Activated CD4-positive, alpha-beta T cell treated with anti-CD3 and anti-CD28 coated beads, Interleukin-10, Interleukin-2, amounts not matched to agents 100 ng/mL and 50 ng/mL, durations not matched to agents 16 hours and 8 hours (primary cell): ENCODE data around the gene SPINK1.
"Not testable (repeated sequence)": the region's sequence is repeated elsewhere in the genome, so short reads cannot be mapped to it uniquely, and the experiment has no call there.

Source experiments
- DNase-seq: peaks from one replicate; pipeline ENCODE4 v3.0.0-alpha.2; 2020

SPINK1 gene

GRCh38 chr5:147803926-147804325, 27.5 kb downstream of the SPINK1 start:
- DNase-seq: no peak

DNA sequence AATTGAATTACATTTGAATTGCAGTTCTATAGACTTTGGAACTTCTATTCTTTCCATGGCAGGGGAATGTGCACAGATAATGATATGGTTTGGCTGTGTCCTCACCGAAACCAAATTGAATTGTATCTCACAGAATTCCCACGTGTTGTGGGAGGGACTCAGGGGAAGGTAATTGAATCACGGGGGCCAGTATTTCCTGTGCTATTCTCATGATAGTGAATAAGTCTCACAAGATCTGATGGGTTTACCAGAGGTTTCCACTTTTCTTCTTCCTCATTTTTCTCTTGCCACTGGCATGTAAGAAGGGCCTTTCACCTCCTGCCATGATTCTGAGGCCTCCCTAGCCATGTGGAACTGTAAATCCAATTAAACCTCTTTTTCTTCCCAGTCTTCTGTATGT, 28.3 kb downstream of the SPINK1 start:
- DNase-seq: not testable (repeated sequence)

- no peak for DNase-seq
These were observed 30.0 kb downstream of the SPINK1 start for GRCh38 chr5:147801461-147801860.

DNA sequence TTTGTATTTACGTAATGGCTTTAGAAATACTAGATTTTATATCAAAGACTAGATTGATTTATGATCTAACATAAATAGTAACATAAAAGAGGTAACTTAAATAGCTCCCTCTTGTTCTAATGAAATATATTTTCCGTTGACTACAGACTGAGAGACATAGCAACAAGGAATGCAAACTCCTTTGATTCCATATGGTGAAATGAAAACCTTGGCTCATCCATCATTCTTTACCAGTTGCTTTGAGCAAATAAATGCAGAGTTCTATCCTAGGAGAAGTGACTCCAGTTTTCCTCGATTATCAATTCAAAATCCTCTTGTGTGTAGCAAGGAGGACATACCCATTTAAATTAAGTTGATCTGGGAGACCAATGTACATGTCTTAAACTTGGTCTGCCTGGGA, 31.0 kb downstream of the SPINK1 start:
- no peak for DNase-seq

DNA sequence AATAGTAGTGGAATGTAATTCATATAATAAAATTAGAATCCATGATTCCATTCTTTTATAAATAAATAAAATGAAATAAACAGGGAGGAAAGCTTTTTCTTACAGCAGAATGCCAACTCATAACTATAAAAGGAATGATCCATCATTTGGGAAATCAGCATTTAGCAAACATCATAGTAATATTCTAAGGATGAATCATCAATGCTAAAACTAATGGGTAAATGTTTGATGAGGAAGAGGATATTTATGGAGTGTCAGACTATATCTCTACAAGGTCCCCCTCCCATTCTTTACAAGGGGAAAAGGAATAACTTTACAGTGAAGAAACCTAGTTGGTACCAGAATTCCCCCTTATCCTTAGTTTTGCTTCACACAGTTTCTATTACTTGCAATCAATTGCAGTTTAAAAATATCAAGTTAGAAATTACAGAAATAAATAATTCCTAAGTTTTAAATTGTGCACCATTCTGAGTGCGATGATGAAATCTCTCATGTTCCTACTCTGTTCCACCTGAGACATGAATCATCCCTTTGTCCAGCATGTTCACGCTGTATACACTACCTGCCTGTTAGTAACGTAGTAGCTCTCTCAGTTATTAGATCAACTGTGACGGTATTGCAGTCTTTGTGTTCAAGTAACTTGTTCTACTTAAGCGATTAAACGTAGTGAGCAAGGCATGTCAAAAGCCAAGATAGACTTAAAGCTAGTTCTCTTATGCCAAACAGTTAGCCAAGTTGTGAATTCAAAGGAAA, 34.7 kb downstream of the SPINK1 start:
- DNase-seq: no peak

- no peak for DNase-seq
These were observed 40.3 kb downstream of the SPINK1 start for GRCh38 chr5:147791181-147791580.

DNA sequence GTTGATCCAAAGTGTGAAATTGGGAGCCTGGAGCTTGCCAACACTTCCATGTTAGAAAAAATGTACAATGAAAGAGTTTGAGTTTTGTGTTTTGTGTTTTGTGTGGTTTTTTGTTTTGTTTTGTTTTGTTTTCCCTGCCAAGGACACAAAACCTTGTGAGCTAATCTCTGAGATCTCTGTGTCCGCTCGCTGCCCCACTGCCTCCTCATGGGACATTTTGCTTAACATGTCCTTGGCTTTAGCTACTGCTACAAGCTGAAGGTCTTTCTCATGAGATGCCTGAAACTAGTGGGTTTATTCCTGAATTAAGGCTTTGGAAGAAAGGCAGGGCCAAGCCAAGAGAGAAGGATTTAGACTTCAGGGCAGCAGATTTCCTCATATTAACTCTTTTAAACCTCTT, 41.7 kb downstream of the SPINK1 start:
- DNase-seq: no peak

DNA sequence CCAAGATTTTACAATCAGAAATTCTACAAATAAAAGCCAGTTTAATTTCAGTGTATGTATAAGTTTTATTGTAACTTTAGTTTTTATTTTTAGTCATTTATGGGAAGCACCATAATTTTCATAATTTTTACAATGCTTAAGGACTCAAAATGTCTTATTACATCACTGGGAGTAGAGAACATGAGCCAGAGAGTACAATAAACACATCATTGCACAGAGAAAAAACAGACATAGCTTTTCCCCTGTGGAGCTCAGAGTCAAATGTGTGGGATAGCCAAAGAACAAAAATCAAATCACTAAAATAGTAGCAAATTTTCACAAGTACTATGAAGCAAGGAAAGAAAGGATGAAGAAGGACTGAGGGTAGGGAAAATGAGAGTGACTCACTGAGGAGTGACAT, 43.4 kb downstream of the SPINK1 start:
- no peak for DNase-seq

DNA sequence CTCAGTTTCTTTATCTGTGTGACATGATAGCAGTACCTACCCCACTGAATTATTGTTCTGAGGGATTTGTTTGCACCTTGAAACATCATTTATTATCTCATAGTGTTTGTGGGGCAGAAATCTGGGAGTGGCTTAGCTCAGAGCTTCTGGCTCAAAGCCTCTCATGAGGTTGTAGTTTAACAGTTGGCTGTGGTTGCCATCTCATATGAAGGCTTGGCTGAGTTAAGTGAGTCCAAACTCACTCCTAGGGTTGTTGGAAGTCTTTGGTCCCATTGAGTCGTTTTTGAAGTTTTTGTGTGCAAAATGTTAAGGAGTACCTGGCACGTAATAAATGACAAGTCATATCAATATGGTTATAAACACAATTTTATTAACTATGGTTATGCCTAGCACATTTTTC, 45.3 kb downstream of the SPINK1 start:
- no peak for DNase-seq

GRCh38 chr5:147784146-147784987, 47.1 kb downstream of the SPINK1 start:
- no peak for DNase-seq

DNA sequence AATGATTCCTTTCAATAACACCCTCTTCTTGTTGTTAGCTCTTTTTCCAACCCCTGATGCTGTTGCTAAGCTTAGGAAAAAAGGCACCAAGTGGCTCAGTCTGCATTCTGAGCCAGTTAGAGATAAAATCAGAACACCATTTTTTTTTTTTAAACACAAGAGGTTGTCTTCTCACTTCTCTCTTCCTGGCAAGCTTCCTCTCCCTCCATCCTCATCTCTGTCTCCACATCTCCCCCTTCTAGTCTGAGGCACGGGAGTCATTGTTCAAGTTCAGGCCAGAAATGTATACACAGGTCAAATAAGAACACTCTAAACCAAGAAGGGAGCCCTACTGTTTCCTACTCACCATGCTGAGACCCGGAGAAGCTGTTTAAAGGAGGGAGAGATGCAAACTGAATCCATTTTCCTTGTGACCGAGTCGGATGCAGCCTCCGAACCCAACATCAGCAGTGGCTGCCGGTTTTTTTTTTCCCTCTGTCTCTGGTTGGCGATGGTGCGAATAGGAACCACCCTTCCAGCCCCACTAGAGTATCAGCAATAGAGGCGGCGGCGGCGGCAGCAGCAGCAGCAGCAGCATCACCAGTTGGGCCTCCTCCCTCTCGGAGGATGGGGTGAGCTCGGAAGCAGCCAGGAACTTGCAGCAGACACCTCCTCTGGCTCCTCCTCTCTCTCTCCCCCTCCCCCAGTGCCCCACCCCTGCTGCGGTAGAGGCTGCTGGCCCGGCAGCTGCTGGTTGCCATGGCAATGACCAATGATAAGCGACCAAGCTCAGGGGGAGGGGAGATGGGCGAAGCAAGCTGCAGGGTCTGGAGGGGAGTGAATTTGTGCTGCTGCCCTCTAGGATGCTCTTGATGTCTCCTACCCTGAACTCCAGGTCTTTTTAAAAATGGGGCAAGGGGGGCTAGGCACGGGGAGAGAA, 49.1 kb downstream of the SPINK1 start, which contains the start of gene JAKMIP2:
JAKMIP2 (minus strand) TSS at position 619 of the 919 bp plus-strand sequence. CDS start 110,922 bp downstream, outside the sequence.
- DNase-seq: peak; percentile 95

GRCh38 chr5:147780924-147781573, 50.4 kb downstream of the SPINK1 start:
- DNase-seq: no peak

DNA sequence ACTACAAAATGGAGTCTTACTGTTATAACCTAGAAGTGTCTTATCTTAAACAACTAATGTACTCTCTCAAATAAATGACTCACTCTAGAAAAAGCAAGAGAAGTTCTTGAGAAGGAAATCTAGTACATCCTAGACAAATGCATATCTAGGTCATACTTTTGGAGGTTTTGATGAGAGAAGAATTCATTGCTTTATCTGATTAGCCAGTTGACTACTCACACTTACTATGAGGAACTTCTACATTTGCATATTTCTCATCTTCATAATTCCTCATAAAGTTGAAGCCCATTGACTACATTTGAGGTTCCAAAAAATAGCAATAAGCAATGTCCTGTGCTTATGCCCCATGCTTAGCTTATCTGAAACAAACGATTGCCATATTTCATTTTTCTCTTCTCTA, 51.8 kb downstream of the SPINK1 start:
- no peak for DNase-seq

- DNase-seq: no peak
These were observed 54.5 kb downstream of the SPINK1 start for GRCh38 chr5:147776989-147777388.
